Kidney capillary endothelial cell (primary cell): Measurements from ENCODE around the gene LSAMP.

Experiments
- DNase-seq: peaks from one replicate; pipeline ENCODE4 v3.0.0-alpha.2; 2018; ENCODE audit warnings: low spot score

Gene LSAMP

DNA sequence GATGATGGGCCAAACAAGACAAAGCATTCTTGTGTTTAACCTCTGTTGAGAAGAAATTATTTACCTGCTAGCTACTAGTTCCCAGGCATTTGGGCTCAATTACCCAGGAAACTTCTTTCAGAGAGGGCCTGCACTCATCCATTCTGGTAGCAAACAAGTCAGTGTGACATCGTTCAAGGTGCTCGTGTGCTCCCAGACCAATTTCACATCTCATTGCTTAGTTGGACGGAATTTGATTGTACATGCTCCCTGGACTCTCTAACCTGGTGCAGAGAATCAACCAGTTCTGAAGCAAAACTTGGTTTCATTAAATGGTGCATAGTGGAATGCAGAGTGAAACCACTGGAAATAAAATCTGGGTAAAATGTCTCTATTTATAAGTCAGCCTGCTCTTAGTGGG lies 392.7 kb downstream of the LSAMP start:
- no peak for DNase-seq

DNA sequence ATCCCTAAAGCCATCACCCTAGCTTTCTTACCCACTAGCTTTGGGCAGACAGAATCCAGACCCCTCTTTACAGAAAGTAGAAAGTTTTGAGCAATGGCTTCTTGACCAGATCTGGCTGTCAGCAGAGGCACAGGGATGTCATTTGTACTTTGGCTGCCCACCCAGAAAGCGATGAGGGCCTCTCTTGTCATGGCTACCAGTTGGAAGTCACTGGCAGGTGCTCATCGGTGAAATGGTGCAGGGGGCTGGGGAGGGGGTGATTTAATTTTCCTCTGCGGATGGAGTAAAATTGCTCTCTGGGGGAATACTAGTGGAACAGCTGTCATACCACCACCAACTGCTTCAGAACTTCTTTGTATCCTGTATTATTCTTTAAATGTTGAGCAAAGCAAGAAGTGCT lies 393.7 kb downstream of the LSAMP start:
- no peak for DNase-seq

DNA sequence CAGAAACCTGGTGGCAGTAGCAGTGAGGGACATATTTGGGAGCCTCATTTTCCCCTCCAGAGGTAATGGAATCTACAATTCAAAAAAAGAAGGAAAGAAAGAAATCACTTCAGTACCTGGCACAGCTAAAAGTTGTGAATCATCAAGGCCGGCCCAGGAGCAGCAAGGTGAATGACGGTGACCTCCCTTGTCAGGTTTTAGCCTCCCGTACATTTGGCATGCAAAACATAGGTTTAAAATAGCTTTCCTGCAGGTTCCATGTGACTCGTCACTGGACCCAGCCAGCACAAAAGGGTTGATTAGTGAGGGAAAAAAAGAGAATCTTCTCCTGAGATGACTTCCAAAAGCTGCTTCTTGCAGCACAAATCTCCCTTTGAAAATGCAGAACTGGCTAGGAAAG lies 394.2 kb downstream of the LSAMP start:
- no peak for DNase-seq

DNA sequence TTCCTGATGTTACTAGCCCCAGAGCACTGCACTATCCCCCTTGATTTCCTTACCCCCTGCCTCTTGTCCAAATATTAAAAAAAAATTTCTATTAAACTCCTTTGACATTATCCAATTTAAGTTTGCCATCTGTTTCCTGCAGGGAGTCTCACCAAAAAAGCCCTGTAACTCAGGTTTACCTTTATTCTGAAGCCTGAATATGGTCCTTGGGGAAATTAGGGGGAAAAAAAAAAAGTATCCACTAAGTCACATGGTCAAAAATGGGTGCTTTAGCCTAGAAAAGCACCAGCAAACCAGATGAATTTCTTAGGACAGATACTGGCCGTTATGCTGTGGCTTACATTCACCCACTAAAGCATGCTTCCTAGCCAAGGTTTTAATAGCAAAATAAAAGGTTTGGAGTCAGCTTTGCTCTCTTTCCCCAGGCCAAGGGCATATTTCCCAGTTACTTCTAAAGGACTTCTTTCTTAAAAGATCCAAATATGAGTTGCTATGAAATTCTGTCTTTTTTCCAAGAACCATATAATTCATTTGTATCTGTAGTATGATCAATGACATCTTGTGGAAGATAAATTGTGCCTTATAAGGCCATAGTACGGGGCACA lies 394.9 kb downstream of the LSAMP start:
- DNase-seq = no peak

DNA sequence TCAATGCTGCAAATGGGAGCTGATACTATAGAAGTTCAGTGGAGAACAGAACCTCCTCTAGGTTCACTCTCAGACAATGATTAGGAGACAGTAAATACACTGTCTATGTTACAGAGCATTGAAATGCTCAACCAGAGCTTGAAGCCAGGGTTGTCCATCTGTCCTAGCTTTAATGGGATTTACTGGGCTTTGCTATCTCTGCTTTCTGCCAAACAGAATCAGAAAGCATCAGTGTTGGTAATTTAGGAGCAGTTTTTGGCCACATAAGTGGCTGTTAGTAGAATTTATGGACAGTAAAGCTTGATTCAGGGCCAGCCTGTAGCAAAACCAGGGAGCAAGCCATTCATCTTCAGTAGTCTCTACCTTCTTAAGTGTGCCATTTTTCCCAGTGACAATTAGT lies 396.3 kb downstream of the LSAMP start:
- DNase-seq = no peak

DNA sequence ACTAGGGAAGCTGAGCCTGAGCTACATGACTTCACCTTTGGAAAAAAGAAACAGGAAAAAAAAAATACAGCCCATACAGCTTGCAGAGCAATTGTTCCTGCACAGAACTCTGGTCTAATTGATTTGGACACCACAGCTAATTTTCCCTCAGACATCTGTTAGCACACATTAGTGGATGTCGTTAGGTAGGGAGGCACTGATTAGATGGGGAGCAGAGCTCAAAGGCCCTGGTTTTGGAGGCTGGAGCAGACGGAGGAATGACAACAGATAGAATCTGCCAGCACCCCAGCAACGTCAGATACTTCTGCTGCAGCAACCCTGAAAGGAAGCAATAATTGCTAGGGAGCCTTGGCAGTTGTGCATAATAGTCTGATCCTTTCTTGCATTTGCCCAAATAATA lies 398.9 kb downstream of the LSAMP start:
- no peak for DNase-seq

DNA sequence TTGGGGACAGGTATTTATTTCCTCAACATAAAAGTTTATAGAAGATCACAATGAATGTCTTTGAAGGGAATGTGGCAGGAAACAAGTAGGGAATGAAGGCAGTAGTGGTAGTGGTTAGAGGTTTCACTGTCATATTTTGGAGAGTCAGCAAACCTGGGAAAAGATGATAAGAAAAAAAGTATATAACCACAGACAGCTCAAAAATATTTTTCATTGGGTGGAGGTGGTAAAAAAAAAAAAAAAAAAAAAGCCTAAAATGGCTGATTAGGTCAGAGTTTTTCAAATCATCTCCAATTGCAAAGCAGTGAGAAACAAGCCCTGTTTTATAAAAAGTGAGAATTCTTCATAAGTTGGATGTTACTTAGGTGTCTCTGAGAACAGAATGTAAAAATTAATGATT lies 400.0 kb downstream of the LSAMP start:
- DNase-seq = no peak

DNA sequence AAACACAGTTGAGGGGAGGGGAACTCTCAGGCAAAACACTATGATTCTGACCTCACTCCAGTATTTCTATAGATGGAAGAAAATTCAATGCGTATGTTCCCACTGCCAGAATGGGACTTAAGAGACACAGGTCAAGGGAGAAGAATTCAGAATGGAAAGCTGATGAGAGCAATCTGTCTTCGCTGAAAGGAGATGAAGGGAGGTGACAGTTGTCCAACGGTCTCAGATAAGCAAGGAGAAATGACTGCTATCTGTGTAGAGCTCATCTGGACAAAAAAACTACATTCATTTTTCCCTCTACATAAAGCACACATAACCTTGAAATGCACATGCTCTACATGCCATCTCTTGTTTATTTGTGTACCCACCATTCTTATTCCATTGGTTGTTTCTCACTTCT lies 405.1 kb downstream of the LSAMP start:
- DNase-seq = no peak

DNA sequence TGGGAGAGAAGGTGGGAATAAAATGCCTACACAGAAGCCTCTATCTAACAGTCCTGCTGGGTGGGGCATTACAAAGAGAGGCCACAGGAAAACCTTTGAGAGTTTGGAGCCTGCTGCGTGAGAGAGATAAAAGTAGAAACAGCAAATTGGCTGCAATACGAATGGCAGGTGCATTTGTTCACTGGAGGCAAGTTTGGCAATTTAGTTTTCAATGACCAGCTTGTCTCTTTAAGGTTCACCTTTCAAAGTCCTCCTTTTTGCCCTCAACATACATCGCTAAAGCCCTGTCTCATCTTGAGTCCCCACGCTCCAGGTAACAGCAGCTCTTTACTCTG lies 405.7 kb downstream of the LSAMP start:
- DNase-seq = no peak

DNA sequence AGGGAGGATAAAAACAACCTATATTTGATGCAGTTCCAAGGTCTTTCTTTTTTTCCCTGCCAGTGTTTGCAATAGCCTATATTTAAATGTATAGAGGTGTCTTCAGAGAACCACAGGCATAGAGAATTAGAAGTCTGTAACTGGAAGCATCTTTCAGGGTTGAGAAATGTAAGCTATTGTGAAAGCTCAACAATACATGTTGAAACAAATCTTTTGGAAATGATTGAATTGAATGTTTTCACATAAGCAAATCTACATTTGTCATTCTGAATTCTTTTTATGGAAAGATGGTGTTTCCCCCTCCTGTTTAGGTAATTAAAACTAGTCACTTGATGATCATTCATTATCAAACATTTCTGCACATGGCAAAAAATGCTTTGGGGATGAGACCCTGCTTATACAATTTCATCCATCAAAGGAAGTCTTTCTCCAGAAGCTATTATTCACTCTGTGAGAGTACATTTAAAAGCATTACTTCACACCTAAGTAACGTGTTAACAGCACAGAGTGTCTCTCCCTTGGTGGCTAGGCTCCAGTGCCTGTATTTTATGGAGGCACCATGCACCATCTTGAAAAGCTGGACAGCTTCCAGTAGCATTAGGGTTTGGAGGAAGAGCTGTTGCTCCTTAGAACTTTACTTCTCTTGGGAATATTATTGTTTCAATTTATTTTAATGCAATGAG lies 406.2 kb downstream of the LSAMP start:
- no peak for DNase-seq

DNA sequence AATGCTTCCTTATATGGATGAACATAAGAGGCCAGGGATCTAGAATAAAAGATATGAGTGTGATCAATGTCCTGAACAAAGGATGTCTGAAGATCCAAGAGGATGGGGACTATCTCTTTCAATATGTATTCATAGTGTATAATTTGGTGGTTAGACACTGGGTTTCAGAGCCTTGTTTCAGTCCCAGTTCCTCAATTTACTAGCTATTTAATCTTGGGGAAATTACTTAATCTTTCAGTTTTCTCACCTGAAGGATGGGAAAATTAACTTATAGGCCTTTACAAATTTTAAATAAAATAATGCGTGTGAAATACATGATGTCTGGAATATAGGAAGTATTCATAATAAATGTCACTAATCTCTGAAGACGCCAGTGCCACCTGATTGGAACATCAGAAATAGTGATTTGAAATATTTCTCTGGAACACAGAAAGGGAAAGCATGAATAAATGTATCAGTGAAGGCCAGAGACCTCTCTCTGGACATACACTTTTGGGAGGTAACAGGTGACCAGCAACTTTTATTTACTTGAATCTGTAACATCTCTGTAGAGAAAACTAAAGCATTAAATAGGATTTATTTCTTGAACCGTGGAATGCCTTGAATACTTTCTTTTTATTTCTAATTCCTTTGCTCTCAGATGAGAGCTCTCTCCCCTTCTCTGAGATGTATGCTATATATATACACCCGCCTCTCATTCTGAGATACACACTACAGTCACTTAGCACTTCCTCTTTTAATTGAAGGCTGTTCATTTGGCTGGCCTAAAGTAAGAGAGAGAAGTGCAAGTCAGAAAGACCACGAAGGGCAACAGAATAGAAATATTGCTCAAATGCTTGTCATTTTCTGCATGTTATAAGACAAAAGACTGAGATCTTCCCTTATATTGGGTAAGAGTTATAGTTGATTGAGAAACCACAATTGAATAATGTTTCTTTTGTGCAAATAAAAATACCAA lies 407.1 kb downstream of the LSAMP start:
- DNase-seq = no peak

DNA sequence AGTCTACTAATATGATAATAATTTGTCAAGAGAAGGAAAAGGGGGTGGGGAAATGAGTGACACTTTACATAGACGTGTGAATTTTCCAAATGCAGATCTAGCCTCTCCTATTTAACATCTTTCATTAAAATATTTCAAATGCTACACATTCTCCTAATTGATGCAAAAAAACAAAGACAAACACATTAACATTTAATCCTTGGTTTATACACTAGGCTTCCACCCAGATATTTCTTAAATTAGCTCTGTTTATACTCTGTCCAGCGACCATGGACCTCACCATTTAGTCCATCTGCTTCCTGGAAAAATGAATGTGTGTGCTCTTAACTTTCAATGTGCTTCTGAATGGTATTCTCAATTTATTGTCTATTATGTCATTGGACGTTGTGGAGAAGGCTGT lies 409.9 kb downstream of the LSAMP start:
- DNase-seq = no peak

DNA sequence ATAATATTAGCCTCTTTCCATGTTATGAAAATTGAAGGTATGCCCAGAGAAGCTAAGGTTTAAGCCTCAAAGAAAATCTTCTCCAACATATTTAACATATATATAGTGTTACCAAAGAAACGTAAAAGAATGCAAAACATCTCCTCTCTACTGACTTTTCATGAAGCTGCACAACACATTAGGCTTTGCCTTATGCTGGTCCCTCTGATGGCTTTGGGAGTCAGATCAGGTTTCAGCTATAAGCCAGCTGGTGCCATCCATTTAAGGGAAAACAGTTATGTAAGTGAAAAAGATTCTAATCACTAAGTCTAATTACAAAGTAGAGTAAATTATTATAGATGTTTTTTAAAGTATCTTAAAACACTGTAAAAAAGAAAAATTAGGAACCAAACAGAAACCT lies 410.5 kb downstream of the LSAMP start:
- no peak for DNase-seq

DNA sequence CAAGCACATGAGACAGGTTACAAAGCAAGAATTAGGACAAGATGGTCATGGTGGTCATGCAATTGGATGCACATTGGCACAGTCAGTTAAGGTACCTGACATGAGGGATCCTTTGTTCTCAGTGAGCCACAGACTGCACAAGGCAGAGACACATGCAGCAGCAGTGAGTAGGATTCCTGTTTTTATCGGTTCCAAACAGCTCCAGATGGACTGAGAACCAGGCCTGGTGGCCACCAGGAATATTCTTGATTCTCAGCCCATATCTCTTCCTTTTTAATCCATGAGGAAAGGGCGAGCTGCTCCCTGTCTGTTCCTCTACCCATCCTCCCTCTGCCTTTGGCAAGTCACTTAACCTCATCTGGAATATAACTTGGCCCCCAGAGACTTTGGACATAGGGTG lies 411.2 kb downstream of the LSAMP start:
- no peak for DNase-seq

DNA sequence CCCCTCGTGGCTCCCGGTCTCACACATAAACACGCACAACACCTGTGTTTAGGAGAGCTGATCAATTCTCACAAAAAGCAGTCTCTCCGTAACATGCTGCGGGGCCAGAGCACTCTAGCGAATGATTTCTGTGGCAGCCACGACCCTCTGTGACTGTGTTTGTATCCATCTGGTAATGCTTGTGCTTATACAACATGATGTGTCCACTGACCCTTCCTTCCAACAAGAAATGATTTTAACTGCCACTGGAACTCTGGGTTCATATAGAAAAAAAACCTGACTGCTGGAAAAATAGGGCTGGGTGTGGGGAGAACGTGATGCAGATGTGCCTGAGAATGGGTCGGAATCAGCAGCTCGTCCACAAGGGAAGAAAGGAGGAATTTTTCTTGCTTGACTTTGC lies 411.8 kb downstream of the LSAMP start:
- no peak for DNase-seq

DNA sequence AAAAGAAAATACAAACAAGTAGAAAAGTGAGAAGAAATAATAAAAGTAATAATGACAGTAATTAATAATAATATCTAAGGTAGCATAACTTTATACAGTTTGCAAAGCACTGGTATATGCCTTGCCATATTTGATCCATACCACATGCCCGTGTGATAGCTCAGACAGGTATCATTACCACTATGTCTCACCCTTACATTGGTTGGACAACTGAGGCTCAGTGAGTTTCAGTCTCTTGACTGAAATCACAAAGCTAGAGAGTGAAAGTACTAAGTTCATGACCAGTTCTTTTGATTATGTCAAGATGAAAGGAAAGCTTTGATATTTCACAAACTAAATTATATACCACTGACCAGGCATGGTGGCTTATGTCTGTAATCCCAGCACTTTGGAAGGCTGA lies 413.1 kb downstream of the LSAMP start:
- DNase-seq = no peak

DNA sequence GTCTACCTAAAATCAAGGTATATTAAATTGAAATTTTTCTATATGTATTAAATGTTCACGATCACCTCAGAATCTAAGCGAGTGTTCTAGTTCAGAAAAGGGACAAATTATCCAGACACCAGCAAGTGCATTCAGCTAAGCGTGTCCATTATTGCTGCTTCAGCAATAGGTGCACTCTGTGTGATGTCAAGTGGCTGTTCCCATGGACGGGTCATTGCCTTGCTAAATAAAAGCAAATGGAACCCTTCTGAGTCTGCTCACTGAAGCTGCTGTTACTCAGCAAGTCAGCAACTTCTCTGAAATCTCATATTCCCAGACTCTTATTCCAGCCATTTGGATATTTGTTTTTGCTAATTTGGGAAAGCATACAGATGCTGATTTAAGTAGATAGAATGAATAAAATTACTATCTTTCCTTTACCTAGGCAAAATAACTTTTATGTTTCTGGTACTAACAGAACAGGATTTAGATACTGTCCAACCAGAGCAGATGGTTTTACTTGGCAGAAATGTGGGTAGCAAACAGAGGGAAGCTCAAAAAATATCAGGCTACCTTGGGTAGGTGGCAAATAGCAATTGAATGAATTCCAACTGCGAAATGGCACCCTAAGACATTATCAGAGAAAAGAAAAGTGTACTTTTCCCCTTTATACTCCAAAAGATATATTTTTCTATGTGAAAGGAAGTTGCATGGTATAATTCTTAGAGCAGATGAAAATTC lies 415.0 kb downstream of the LSAMP start:
- no peak for DNase-seq

DNA sequence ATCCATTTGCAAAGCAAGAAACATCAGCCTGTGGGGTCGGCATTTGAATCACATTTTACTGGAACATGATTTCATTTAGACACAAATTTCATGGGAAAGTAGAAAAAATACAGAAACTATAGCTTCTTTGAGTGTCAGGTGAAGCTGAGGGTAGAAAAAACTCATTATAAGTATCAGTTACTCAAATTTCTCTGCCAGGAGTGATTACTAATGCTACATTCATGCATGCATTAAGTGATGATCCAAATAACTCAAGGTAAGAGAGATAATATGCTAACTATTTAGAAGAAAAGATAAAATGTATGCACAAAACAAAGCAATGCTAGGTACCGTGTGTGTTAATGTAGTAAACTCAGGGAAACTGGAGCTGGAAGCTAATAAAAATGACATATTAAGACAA lies 416.0 kb downstream of the LSAMP start:
- no peak for DNase-seq

DNA sequence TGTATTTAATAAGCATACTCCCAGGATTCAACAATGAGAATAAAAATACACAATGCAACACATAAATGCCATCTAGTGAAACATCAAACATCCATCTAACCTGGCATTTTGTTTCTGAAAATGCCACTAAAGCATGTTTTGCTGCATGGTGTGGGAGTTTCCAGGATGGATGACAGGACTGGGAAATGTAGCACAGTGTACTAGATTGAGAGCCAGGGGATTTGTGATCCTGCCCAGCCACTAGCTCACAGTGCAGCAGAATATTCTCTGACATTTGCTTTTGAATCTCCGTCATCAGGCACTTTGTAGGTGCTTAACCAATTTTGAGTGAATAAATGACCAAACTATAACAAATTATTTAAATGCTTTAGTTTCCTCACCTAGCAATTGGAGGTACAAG lies 417.1 kb downstream of the LSAMP start:
- DNase-seq = no peak

DNA sequence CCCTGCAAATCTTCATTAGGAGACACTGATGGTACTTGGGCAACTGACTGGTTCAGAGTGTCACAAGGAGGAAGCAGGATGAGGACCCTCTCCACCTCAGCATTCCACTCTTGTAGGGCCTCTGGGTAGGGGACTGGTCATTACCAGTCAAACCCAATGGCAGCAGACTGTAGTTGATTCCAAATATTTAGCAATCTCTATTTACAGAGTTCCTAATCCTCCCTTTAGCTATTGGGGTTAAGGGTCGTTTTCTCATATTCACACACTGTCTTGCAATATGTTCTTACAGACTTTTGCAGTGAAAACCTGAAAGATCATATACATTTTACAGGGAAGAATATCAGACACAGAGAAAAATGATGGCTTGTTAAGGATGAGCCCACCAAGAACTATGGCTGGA lies 424.3 kb downstream of the LSAMP start:
- DNase-seq = no peak

DNA sequence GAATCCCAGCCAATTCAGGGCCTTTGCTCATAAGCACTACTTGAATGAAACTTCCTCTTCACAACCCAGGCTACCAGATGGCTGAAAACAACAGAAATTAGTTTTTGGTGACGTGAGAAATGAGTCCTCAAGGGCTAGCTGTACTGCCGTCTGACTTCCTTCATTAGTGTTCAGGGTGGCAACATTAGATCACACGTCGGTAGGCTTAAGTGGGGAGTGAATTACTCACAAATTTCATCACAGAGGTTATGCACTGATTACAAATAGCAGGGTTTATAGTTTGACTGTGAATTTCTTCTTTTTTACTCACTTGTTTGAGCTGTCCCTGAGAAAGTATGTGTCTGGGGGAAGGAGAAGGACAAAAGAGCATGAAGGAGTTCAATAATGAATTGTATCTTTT lies 424.8 kb downstream of the LSAMP start:
- DNase-seq = no peak

DNA sequence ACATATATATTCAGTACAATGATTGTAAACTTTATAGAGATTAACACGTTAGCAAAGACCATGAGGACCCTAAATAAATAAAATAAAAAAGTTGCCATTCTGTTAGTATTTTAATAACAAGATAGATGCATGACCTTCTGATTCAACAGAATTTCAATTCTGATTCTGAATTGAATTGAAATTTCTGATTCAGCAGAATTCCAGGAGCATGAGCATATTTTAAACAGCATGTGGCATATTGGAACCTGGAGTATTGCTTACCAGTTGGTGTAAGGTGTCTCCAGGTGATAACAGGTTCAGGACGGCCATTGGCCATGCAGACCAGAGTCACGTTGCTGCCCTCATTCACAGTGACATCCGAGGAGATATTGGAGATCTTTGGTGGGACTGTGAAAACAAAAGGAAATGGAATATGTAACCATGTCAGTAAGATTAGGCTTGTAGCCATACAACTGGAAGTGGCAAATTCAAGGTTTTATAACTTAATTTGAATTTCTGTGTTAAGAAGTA lies 426.0 kb downstream of the LSAMP start:
- DNase-seq = no peak
